ENCODE results near the gene FOXJ1. TPM values are rescaled to one million over a fixed set of nuclear protein-coding genes. Genes with fewer than 3 reads are reported as not detected.

Gene FOXJ1
- total RNA-seq, 1 experiment from 2014 or later: 0.28 TPM

- no TSS peak for BruUV-seq (replicated peaks)
- H3K27me3 ChIP-seq (ENCODE audit: control insufficient read depth, insufficient read depth, low read length): no peaks in the 10 kb centered on the region
- ATAC-seq: no peak
- no peaks in the 10 kb centered on the region for H3K9me3 ChIP-seq (ENCODE audit: control insufficient read depth, insufficient read depth, low read depth, low read length)
- peaks cover 1% of the 10 kb centered on the region for H3K4me1 ChIP-seq (ENCODE audit: control insufficient read depth, insufficient read depth, low read length)
- CTCF ChIA-PET: interaction anchor here (1.1 to 1.2 kb wide), 2 partner anchors 9 to 49 kb away, joined by 4 read pairs; no protein-coding TSS in a partner anchor
- TF ChIP-seq REST (IDR thresholded peaks at IDR 0.05; ENCODE audit: insufficient read depth in 1 of 2, low read depth in 2 of 2, low read length in 1 of 2): no peak
- TF ChIP-seq CTCF (IDR thresholded peaks at IDR 0.05): no peak
- TF ChIP-seq POLR2AphosphoS5 (IDR thresholded peaks at IDR 0.05; ENCODE audit: low read depth, low read length): no peak
- TF ChIP-seq TCF7L2 (IDR thresholded peaks at IDR 0.05; ENCODE audit: low read depth, low read length): no peak
- TF ChIP-seq SIN3A (IDR thresholded peaks at IDR 0.05; ENCODE audit: borderline replicate concordance, insufficient read depth, low read depth, low read length): no peak
- no peak overlapping the region for H3K4me3 ChIP-seq (ENCODE audit: low read depth in 2 of 2, low read length in 2 of 2)
- intact Hi-C loops (cut with micrococcal nuclease; ENCODE audit: unreplicated experiment) (no loop called here), in situ Hi-C loops (cut with HindIII; ENCODE audit: low pct_unique_long_range_greater_than_20kb, low sequenced_read_pairs) (no loop called here)
- POLR2A ChIA-PET: no interaction called here
- H3K36me3 ChIP-seq (ENCODE audit: control insufficient read depth, insufficient read depth, low read length): no peaks in the 10 kb centered on the region
- no peak for DNase-seq (ENCODE audit: low read depth, low spot score)
- H3K27ac ChIP-seq (ENCODE audit: low read length): no peak overlapping the region
Measured at GRCh38 chr17:76132574-76133338, 8.3 kb downstream of the FOXJ1 start.

- Histone ChIP-seq H3K4me1 (ENCODE audit: control insufficient read depth, insufficient read depth, low read length) (no peaks in the 10 kb centered on the region; the same call in 1 of the 2 replicates), H3K36me3 (ENCODE audit: control insufficient read depth, insufficient read depth, low read length) (no peaks in the 10 kb centered on the region), H3K9me3 (ENCODE audit: control insufficient read depth, insufficient read depth, low read depth, low read length) (no peaks in the 10 kb centered on the region), H3K27me3 (ENCODE audit: control insufficient read depth, insufficient read depth, low read length) (no peaks in the 10 kb centered on the region), H3K27ac (ENCODE audit: low read length) (no peak overlapping the region), H3K4me3 (ENCODE audit: low read depth in 2 of 2, low read length in 2 of 2) (no peak overlapping the region)
- in situ Hi-C loops (cut with HindIII; ENCODE audit: low pct_unique_long_range_greater_than_20kb, low sequenced_read_pairs): no loop called here
- BruUV-seq (replicated peaks): no TSS peak
- ChIA-PET POLR2A (no interaction called here), CTCF (no interaction called here)
- 0 out of 2 replicates have a peak, but pooled peaks have one; percentile 33 for ATAC-seq
- no peak for TF ChIP-seq TCF7L2 (IDR thresholded peaks at IDR 0.05; ENCODE audit: low read depth, low read length)
- no peak for TF ChIP-seq CTCF (IDR thresholded peaks at IDR 0.05)
- TF ChIP-seq REST (IDR thresholded peaks at IDR 0.05; ENCODE audit: insufficient read depth in 1 of 2, low read depth in 2 of 2, low read length in 1 of 2): no peak
- TF ChIP-seq SIN3A (IDR thresholded peaks at IDR 0.05; ENCODE audit: borderline replicate concordance, insufficient read depth, low read depth, low read length): no peak
- no peak for TF ChIP-seq POLR2AphosphoS5 (IDR thresholded peaks at IDR 0.05; ENCODE audit: low read depth, low read length)
- DNase-seq (ENCODE audit: low read depth, low spot score): no peak
- intact Hi-C loops (cut with micrococcal nuclease; ENCODE audit: unreplicated experiment): no loop called here
Measured at GRCh38 chr17:76131692-76132573, 9.1 kb downstream of the FOXJ1 start.

All from Panc1 (cell line).